ENCODE measurements around the gene SPEM2.

GRCh38 chr17:7465597-7466275 is 40.3 kb downstream of the SPEM2 start:
- TF ChIP-seq, protein P1, sequence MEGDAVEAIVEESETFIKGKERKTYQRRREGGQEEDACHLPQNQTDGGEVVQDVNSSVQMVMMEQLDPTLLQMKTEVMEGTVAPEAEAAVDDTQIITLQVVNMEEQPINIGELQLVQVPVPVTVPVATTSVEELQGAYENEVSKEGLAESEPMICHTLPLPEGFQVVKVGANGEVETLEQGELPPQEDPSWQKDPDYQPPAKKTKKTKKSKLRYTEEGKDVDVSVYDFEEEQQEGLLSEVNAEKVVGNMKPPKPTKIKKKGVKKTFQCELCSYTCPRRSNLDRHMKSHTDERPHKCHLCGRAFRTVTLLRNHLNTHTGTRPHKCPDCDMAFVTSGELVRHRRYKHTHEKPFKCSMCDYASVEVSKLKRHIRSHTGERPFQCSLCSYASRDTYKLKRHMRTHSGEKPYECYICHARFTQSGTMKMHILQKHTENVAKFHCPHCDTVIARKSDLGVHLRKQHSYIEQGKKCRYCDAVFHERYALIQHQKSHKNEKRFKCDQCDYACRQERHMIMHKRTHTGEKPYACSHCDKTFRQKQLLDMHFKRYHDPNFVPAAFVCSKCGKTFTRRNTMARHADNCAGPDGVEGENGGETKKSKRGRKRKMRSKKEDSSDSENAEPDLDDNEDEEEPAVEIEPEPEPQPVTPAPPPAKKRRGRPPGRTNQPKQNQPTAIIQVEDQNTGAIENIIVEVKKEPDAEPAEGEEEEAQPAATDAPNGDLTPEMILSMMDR (conservative IDR thresholded peaks at IDR 0.05): no peak
- no peak for TF ChIP-seq ZFX (IDR thresholded peaks at IDR 0.05)

All from C4-2B (cell line).